ENCODE data around the gene ETDC.

- no peak for TF ChIP-seq POLR2A (IDR thresholded peaks at IDR 0.05; ENCODE audit: low read depth, low read length)
- no peak for TF ChIP-seq POLR2AphosphoS5 (IDR thresholded peaks at IDR 0.05; ENCODE audit: low read depth, low read length)
- TF ChIP-seq TAF1 (IDR thresholded peaks at IDR 0.05; ENCODE audit: low read depth, low read length): no peak
- no peak for TF ChIP-seq POU2F2 (IDR thresholded peaks at IDR 0.05; ENCODE audit: low read depth, low read length)
These were observed 13.4 kb upstream of the ETDC start for GRCh38 chrX:135295944-135296305.
